ENCODE data around the gene ERICH6.

The ERICH6 gene

GRCh38 chr3:150613709-150614480, 89.8 kb downstream of the ERICH6 start:
- DNase-seq (ENCODE audit: low spot score), result no peak

- DNase-seq (ENCODE audit: low spot score), result no peak
Measured at GRCh38 chr3:150613034-150613433, 90.7 kb downstream of the ERICH6 start.

DNA sequence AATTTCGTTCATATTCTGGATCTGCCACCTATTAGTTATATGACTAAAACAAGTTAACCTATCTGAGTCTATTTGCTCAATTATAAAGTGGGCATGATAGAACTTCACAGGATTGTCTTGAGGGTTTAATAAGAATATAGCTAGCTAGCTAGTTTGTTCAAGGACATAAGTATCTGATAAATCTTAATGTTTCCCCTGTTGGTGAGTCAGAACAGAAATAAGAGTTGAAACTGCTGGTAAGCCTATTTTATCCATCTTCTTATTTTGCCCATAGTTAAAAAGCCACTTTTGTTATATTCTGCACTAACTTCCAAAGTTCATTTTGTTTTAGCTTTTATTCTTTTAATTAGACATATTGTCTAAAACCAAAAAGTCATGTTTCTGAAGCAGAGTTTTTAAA, 91.2 kb downstream of the ERICH6 start:
- DNase-seq (ENCODE audit: low spot score), result no peak

DNA sequence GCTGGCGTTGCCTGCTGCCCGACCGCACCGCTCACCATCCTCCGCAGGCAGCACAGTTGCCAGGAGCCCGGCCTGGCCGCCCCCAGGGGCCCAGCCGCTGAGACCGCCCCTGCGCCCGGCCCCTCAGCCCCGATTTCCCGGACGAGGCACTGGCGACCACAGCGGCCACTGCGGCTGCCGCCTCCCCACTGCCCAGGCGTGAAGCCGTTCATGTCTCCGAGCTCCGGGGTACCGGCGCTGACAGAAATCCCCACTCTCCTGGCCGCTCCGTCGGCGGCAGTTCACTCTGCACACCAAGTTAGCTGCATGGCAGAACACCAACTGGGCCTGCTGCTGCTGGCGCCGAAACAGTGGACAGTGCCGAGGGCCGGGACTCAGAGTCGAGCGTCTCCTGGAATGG, 92.1 kb downstream of the ERICH6 start:
- no peak for DNase-seq (ENCODE audit: low spot score)

GRCh38 chr3:150610785-150611184, 92.9 kb downstream of the ERICH6 start:
- no peak for DNase-seq (ENCODE audit: low spot score)

- no peak for DNase-seq (ENCODE audit: low spot score)
Measured at GRCh38 chr3:150609988-150610387, 93.7 kb downstream of the ERICH6 start.

Measured in AG08396 (cell line).